MCF 10A (cell line): ENCODE measurements around the gene IL21R. TPM values are rescaled to one million over a fixed set of nuclear protein-coding genes. Genes with fewer than 3 reads are reported as not detected.

Source experiments
- total RNA-seq: library from RNA; stranded (reverse); gene quantifications from 2 replicates; pipeline ENCODE4 v1.2.3, GENCODE V29; 2022

The IL21R gene
- total RNA-seq, 1 experiment from 2014 or later, result 0.21 TPM

Other genes with a start within 250 kb of the IL21R start
- 3.7 and 4.1 TPM in 2 replicates for gene KDM8, start 198.6 kb upstream of the IL21R start, total RNA-seq
- gene NSMCE1, start 133.4 kb upstream of the IL21R start, total RNA-seq, result 106 and 119 TPM in 2 replicates
- gene IL4R, start 88.2 kb upstream of the IL21R start, total RNA-seq, result 50.4 and 51.9 TPM in 2 replicates
- 38.1 and 52.3 TPM in 2 replicates for gene GTF3C1, start 147.7 kb downstream of the IL21R start, total RNA-seq
- gene KATNIP, start 148.0 kb downstream of the IL21R start, total RNA-seq, result 21.3 and 36.5 TPM in 2 replicates